ENCODE measurements around the gene ZNF296.

DNA sequence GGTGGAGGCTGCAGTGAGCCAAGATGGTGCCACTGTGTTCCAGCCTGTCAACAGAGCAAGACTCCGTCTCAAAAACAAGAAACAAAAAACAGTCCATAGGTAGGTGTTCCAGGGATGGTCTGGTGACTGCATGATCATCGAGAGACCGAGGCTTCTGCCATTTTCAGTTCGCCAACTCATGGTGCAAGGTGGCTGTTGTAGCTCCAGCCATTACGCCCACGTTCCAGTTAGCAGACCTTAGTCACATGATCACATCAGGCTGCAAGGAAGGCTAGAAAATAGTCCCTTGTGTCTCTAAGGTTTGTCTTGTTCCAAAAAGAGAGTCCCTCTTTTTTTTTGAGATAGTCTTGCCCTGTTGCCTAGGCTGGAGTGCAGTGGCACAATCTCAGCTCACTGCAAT lies 40.5 kb downstream of the ZNF296 start:
- TF ChIP-seq JUN (IDR thresholded peaks at IDR 0.05; ENCODE audit: borderline replicate concordance, insufficient read depth, insufficient read length, low read depth) (no peak), EZH2 (IDR thresholded peaks at IDR 0.05; ENCODE audit: borderline replicate concordance, low read depth, low read length, severe bottlenecking) (no peak), MYC (IDR thresholded peaks at IDR 0.05; ENCODE audit: low read depth, low read length) (no peak), POLR2A (IDR thresholded peaks at IDR 0.05; ENCODE audit: low read depth, low read length) (no peak), POLR2AphosphoS5 (IDR thresholded peaks at IDR 0.05; ENCODE audit: insufficient read depth, low read depth, low read length) (no peak), GATA2 (IDR thresholded peaks at IDR 0.05; ENCODE audit: insufficient read depth, insufficient read length, low read depth, low read length) (no peak), FOS (IDR thresholded peaks at IDR 0.05; ENCODE audit: borderline replicate concordance, insufficient read depth, low read length) (no peak)
- TF ChIP-seq, protein P1, sequence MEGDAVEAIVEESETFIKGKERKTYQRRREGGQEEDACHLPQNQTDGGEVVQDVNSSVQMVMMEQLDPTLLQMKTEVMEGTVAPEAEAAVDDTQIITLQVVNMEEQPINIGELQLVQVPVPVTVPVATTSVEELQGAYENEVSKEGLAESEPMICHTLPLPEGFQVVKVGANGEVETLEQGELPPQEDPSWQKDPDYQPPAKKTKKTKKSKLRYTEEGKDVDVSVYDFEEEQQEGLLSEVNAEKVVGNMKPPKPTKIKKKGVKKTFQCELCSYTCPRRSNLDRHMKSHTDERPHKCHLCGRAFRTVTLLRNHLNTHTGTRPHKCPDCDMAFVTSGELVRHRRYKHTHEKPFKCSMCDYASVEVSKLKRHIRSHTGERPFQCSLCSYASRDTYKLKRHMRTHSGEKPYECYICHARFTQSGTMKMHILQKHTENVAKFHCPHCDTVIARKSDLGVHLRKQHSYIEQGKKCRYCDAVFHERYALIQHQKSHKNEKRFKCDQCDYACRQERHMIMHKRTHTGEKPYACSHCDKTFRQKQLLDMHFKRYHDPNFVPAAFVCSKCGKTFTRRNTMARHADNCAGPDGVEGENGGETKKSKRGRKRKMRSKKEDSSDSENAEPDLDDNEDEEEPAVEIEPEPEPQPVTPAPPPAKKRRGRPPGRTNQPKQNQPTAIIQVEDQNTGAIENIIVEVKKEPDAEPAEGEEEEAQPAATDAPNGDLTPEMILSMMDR (IDR thresholded peaks at IDR 0.05; ENCODE audit: extremely low read depth in 1 of 2, insufficient read depth in 1 of 2, low read depth in 1 of 2, low read length in 2 of 2) = no peak
- TF ChIP-seq, protein P2, sequence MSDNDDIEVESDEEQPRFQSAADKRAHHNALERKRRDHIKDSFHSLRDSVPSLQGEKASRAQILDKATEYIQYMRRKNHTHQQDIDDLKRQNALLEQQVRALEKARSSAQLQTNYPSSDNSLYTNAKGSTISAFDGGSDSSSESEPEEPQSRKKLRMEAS (IDR thresholded peaks at IDR 0.05; ENCODE audit: insufficient read depth, insufficient read length) = no peak
